Suprapubic skin (tissue), 4 donors: ENCODE data around the gene SERPINB7. TPM values are rescaled to one million over a fixed set of nuclear protein-coding genes. Genes with fewer than 3 reads are reported as not detected.
A peak's percentile ranks its signal among the peaks of the same experiment; 100 is the strongest.

Experiments
- DNase-seq, 2 donors: peaks; one replicate each; pipeline ENCODE4 v3.0.0-alpha.2; 2019; ENCODE audit warnings: low spot score in 2 of 2
- H3K27ac ChIP-seq: fragments of 200-600 bp; sonication (generic); one replicate; pipeline ENCODE4 v1.5.1; 2019
- H3K27me3 ChIP-seq: fragments of 200-600 bp; sonication (generic); one replicate; pipeline ENCODE4 v1.5.1; 2019
- H3K36me3 ChIP-seq: fragments of 200-600 bp; sonication (generic); one replicate; pipeline ENCODE4 v1.5.1; 2019
- H3K4me1 ChIP-seq: fragments of 200-600 bp; sonication (generic); one replicate; pipeline ENCODE4 v1.5.1; 2019
- H3K4me3 ChIP-seq: fragments of 200-600 bp; sonication (generic); one replicate; pipeline ENCODE4 v1.5.1; 2019; ENCODE audit warnings: mild to moderate bottlenecking
- H3K9me3 ChIP-seq: fragments of 200-600 bp; sonication (generic); one replicate; pipeline ENCODE4 v1.5.1; 2019
- CTCF ChIP-seq, 2 donors: fragments of 200-600 bp in 1 of 2; fragments of 450-650 bp in 1 of 2; sonication (generic) in 1 of 2; IDR thresholded peaks; one replicate each; pipeline ENCODE4 v1.5.1; 2016 to 2019; ENCODE audit warnings: antibody characterized with exemption in 2 of 2, mild to moderate bottlenecking in 1 of 2, moderate library complexity in 1 of 2
- EP300 ChIP-seq: sonication (generic); formaldehyde crosslinking; IDR thresholded peaks from one replicate; pipeline ENCODE4 v1.6.1; 2017; ENCODE audit warnings: antibody characterized with exemption
- POLR2A ChIP-seq, 2 donors: fragments of 450-650 bp; IDR thresholded peaks; one replicate each; pipeline ENCODE4 v1.6.1; 2017; ENCODE audit warnings: antibody characterized with exemption in 2 of 2, mild to moderate bottlenecking in 2 of 2, moderate library complexity in 2 of 2
- POLR2AphosphoS5 ChIP-seq, 3 donors: sonication (generic); formaldehyde crosslinking; IDR thresholded peaks; one replicate each; pipeline ENCODE4 v1.6.1; 2017; ENCODE audit warnings: antibody characterized with exemption in 3 of 3
- WGBS: methylation state at CpG from one replicate; pipeline ENCODE4 v1.1.5; 2018; 5-methylcytosine and 5-hydroxymethylcytosine counted together
- total RNA-seq, 4 donors: library from RNA; depleted of rRNA; stranded (reverse); fragments of >200 nt; gene quantifications; one replicate each; pipeline ENCODE4 v1.1.0, GENCODE V29; 2016

The SERPINB7 gene
- total RNA-seq, 4 donors from 2014 or later, result 24.1 to 214 (median 105) TPM

DNA sequence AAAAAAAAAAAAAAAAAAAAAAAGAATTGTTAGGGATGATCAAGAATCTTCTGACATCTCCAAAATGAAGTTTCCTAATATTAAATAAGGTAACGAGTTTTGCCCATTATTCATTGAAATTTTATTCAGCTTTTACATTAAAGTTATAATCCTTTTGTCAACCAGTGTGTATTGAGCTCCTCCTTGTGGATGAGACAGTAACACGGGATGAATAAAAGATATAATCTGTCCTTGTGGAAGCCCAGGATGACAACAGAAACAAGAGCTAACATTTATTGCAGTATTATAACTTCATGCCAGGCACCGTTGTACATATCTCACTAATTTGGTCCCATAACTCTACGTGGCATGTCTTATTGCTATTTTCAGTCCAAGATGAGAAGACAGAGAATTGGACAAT is 33.4 kb upstream of the SERPINB7 start:
- Histone ChIP-seq H3K27me3 (no peaks in the 10 kb centered on the region), H3K4me3 (no peak overlapping the region), H3K9me3 (no peaks in the 10 kb centered on the region), H3K4me1 (no peaks in the 10 kb centered on the region), H3K36me3 (no peaks in the 10 kb centered on the region), H3K27ac (no peak overlapping the region)
- no peak for DNase-seq
- WGBS, result 23% methylated on average over 4 of the region's 4 CpGs
- TF ChIP-seq EP300 (no peak), CTCF (IDR thresholded peaks at IDR 0.05) (peak in 1 of 2 donors; percentile 20)

- H3K36me3 ChIP-seq, result no peaks in the 10 kb centered on the region
- no peak for DNase-seq
- no peaks in the 10 kb centered on the region for H3K9me3 ChIP-seq
- no peaks in the 10 kb centered on the region for H3K27me3 ChIP-seq
- TF ChIP-seq EP300 (no peak), POLR2A (IDR thresholded peaks at IDR 0.05) (no peak), POLR2AphosphoS5 (IDR thresholded peaks at IDR 0.05) (no peak), CTCF (IDR thresholded peaks at IDR 0.05) (no peak)
- H3K4me3 ChIP-seq, result no peak overlapping the region
- H3K27ac ChIP-seq, result no peak overlapping the region
- 97% methylated on average over 2 of the region's 2 CpGs for WGBS
- no peaks in the 10 kb centered on the region for H3K4me1 ChIP-seq
Measured at GRCh38 chr18:63747006-63747405, 28.2 kb upstream of the SERPINB7 start.

- Histone ChIP-seq H3K4me1 (no peaks in the 10 kb centered on the region), H3K4me3 (no peak overlapping the region), H3K27ac (no peak overlapping the region), H3K36me3 (no peaks in the 10 kb centered on the region), H3K9me3 (no peaks in the 10 kb centered on the region), H3K27me3 (no peaks in the 10 kb centered on the region)
- no peak for TF ChIP-seq EP300
- no peak for TF ChIP-seq POLR2A (IDR thresholded peaks at IDR 0.05)
- no peak for TF ChIP-seq POLR2AphosphoS5 (IDR thresholded peaks at IDR 0.05)
- no peak for TF ChIP-seq CTCF (IDR thresholded peaks at IDR 0.05)
- DNase-seq, result no peak
- WGBS, result 91% methylated on average over 1 of the region's 1 CpG
Measured at GRCh38 chr18:63749489-63749888, 25.7 kb upstream of the SERPINB7 start.

- TF ChIP-seq EP300 (no peak), POLR2A (IDR thresholded peaks at IDR 0.05) (no peak), CTCF (IDR thresholded peaks at IDR 0.05) (no peak), POLR2AphosphoS5 (IDR thresholded peaks at IDR 0.05) (no peak)
- 86% methylated on average over 1 of the region's 2 CpGs for WGBS
Measured at GRCh38 chr18:63752636-63753035, 22.6 kb upstream of the SERPINB7 start.

GRCh38 chr18:63753676-63754075 is 21.5 kb upstream of the SERPINB7 start:
- Histone ChIP-seq H3K27ac (no peak overlapping the region), H3K9me3 (no peaks in the 10 kb centered on the region), H3K4me3 (no peak overlapping the region), H3K27me3 (no peaks in the 10 kb centered on the region), H3K36me3 (no peaks in the 10 kb centered on the region), H3K4me1 (no peaks in the 10 kb centered on the region)
- no peak for DNase-seq
- TF ChIP-seq POLR2A (IDR thresholded peaks at IDR 0.05), result no peak
- no peak for TF ChIP-seq CTCF (IDR thresholded peaks at IDR 0.05)

More at GRCh38 chr18:63752636-63753035, 22.6 kb upstream of the SERPINB7 start:
- no peak overlapping the region for H3K4me3 ChIP-seq
- no peaks in the 10 kb centered on the region for H3K4me1 ChIP-seq
- no peaks in the 10 kb centered on the region for H3K9me3 ChIP-seq
- no peaks in the 10 kb centered on the region for H3K27me3 ChIP-seq
- DNase-seq, result no peak
- no peaks in the 10 kb centered on the region for H3K36me3 ChIP-seq
- no peak overlapping the region for H3K27ac ChIP-seq
